NCI-H1417 treated with DMSO at 0.1 percent for 48 hours (cell line): Measurements from ENCODE around the gene CTDSP2.
"Not testable (repeated sequence)": the region's sequence is repeated elsewhere in the genome, so short reads cannot be mapped to it uniquely, and the experiment has no call there.

Source experiments
- DNase-seq: peaks from one replicate; lab custom pipeline; 2025; lab: John Stamatoyannopoulos, UW

CTDSP2 gene

DNA sequence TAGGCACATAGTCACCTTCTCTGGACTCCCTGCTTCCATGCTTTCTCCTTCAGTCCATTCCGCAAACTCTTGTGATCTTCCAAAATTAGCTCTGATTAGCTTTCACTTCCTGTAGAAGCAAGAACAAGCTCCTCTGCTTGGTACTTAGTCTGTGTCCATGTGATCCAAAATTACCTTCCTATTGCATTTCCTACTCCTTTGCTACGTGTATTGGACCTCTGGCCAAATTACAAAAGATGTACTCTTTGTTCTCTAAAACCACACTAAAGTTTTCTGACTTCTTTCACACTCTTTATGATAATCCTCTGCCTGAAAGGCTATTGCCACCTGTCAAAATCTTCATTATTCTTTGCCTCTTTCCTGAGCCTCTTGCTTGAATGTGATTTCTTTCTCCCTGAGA, 64.7 kb downstream of the CTDSP2 start:
- DNase-seq: no peak

- no peak for DNase-seq
Observed at GRCh38 chr12:57781244-57781643, 65.3 kb downstream of the CTDSP2 start.

GRCh38 chr12:57780284-57780897, 66.1 kb downstream of the CTDSP2 start:
- no peak for DNase-seq

- no peak for DNase-seq
Observed at GRCh38 chr12:57779736-57780135, 66.8 kb downstream of the CTDSP2 start.

DNA sequence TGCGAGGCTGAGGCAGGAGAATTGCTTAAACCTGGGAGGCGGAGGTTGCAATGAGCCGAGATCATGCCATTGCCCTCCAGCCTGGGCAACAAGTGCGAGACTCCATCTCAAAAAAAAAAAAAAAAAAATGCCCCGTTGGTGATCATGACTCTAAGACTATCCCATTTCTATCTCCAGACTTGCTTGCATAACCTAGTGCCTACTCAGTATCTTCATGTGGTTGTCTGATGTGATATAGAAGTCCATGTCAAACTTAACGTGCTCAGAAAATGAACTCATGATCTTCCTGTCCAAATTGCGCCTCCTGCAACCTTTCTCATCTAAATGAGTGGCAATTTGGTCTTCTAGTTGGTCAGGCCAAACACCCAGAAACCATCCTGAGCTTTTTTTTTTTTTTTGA, 68.6 kb downstream of the CTDSP2 start:
- DNase-seq: no peak

- no peak for DNase-seq
Observed at GRCh38 chr12:57777367-57777766, 69.2 kb downstream of the CTDSP2 start.

- DNase-seq: no peak
Observed at GRCh38 chr12:57776247-57776587, 70.3 kb downstream of the CTDSP2 start.

DNA sequence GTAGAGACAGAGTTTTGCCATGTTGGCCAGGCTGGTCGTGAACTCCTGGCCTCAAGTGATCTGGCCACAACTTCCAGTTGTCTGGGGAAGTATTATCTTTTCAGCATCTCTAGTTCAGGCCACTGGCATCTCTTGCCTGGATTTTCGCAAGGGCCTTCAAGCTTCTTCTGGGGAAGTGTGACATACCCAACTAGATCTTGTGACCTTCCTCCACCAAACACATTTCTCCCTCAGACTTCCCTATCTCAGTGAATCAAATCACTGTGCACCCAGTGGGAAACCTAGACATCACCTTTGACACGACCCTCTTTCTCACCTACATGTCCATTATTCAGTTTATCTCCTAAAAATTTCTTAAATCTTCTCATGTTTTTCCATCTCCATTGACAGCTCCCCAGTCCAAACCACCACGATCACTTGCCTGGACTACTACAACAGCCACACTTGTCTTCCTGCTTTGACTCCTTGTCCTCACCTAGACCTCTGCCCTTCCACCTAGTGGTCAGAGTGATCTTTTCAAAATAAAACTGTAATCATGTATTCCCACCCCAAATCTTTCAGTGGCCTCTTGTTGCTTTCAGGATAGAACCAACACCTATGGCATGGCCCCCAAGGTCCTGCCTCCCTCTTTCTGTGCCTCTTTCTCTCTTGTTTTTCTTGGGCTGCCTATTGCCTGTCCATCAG, 70.8 kb downstream of the CTDSP2 start:
- DNase-seq: no peak

GRCh38 chr12:57775044-57775443, 71.5 kb downstream of the CTDSP2 start:
- DNase-seq: no peak

- not testable (repeated sequence) for DNase-seq
Observed at GRCh38 chr12:57774634-57775033, 71.9 kb downstream of the CTDSP2 start.

- no peak for DNase-seq
Observed at GRCh38 chr12:57772429-57773322, 73.9 kb downstream of the CTDSP2 start, which contains the start of gene EEF1AKMT3. Gene EEF1AKMT3 (plus strand): TSS chr12:57772614. CDS start chr12:57772725, 111 bp downstream.

DNA sequence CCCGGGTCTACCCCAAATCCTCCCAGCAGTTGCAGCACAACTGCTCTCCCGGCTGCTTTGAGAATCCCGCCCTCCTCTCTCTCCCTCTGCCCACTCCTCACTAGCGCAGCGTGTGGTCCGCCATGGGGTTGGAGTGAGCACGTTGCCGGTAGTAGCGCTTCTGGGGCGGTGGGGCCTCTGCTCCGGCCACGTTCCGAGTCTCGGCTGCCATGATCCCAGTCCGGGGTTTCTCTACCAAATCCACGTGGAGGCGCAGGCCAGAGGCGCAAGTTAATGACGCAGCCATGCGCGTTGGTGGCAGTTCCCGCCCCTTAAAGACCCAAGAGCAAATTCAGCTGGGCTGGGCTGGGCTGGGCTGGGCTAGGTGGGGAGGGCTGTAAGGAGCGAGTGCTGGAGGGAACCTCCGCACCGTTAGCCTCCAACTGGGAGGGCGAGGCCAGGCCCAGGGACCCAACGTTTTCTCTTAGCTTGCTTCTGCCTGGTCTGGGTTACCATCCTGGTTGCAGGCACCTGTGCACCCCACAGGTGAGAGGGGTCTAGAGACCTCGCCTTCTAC, 74.6 kb downstream of the CTDSP2 start, which contains the start of gene METTL1:
Gene METTL1 (minus strand): TSS at position 233 of the 556 bp plus-strand sequence. CDS start 22 bp downstream, at position 211.
- DNase-seq: peak; percentile 84

DNA sequence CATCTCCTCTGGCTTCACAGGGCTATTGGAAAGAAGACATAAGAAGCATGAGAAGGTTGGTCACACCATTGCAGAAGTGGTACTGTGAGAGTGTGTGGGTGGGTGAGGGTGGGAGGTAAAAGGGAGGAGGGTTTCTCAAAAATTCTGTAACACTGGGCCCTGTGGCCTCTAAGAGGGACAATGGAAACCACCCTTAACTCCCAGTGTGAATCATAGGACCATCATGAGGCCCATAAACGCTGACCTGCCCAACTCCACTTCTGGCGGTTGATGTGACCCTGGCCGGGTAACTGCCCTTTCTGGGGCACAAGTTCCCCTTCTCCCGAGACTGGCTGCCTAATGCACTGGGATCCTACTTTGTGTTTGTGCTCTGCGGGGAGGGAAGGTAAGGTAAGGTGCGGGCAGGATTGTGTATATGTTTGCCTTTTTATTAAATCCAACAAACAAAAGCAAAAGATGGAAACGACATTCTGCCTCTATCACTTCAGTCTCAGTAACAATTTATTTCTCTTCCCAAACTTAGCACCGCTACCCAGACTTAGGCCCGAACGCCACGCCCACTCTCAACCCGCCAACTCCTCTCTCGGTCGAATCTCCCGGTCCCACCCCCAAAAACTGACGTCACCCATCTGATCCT, 75.2 kb downstream of the CTDSP2 start:
- no peak for DNase-seq

- no peak for DNase-seq
Observed at GRCh38 chr12:57770734-57771133, 75.8 kb downstream of the CTDSP2 start.
